Measurements from ENCODE around the gene RNF32.
"Not testable (repeated sequence)": the region's sequence is repeated elsewhere in the genome, so short reads cannot be mapped to it uniquely, and the experiment has no call there.

RNF32 gene

DNA sequence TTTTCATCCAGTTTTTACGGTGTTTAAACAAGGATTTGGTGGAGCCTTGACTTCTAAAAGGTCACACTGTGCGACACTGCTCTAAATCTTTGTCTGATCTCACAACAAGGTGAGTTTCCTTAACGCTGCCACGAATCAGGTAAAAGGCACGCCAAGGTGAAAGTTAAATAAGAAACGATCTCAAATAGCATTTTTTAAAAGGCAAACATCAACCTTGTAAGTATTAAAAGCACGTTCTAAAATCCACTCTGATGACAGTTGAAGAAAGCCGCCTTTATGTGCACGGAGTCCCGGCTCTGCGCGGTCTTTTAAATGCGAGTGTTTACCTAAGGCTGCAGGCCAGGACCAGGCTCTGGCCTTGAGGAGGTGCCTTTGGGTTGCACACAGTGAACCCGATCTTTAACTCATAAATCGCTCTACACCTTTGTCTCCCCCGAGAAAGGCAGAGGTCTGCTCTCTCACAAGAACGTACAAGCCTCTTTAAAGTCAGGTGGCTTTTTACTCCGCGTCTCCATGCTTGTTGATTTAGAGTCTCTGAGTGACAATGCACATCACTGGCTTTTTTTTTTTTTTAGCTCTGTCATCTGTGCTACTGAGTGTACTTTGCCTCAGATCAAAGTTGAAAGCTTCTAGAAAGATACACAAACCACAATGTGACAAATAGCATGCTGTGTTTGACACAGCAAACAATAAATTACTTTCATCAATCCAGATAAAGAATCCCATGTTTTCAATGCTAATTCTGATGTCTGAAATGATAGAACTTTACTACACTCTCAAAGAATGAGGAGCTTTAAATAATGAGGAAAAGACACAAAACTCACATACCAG, 25.9 kb upstream of the RNF32 start:
- no peak for DNase-seq

GRCh38 chr7:156616269-156617202, 24.0 kb upstream of the RNF32 start:
- DNase-seq: no peak

DNA sequence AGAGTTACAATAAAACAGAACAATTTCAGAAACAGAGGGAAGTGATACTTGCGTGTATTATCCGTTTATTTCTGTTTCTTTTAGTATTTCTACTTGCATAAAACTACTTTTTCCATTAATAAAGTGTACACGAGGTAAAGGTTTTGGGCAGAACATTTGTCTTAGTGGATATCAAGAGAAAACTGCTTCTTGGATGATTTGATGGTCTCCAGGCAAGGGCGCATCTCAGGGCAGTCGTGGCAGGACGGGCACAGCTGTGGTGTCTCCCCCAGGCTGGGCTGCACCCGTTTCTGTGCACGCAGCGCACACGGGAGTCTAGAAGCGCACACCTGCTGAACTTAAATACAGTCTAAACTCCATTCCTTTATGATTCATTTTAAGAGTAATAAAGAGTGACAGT, 23.4 kb upstream of the RNF32 start:
- no peak for DNase-seq

DNA sequence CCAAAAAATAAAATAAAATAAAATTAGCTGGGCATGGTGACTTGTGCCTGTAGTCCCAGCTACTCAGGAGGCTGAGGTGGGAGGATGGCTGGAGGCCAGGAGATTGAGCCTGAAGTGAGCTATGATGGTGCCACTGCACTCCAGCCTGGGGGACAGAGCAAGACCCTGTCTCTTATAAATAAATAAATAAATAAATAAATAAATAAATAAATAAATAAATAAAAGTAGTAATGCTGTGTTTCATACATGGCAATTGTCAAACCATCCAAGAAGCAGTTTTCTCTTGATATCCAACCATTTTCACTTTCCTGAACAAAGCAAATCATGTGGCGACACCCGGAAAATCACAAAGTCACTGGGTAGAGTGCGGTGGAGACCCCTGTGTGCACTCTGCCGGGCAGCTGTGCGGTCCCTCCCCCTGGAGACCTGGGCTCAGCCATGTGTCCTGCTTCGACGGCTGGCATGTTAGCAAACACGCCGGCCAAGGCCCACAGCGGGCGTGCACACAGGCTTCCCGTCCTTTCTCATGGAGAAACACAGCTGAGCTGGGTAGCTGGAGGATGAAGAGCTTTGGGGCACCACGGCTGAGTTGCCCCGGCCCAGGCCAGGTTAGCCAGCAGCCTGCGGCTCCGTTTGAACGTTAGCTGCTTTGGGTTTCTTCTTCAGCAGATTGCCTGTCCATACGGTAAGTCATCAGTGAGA, 22.3 kb upstream of the RNF32 start:
- DNase-seq: no peak

DNA sequence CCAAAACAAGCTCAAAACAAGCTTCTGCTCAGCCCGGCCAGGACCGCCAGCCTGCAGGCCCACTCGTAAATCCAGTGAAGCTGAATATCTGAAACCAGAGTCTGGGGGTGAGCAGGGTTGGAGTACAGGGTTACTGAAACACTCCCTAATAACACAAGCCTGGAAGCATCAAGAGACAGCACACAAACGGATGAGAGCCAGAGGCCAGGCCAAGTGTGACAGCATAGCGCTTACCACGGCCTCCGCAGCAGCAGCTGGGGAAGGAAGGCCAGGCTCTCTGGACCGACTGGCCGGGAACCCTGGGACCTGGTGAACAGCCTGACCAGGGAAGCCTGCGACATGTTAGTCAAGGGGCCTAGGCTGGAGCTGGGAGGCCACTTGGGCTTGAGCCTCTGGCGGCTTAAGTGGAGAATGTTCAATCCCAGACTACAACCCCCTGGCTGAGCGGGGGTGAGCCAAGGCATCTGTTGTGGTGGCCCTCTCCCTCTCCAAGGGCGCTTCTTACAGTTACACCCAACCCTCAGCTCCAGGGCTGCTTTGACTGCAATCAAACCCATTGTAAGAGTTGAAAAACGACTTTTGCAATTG, 21.7 kb upstream of the RNF32 start:
- DNase-seq: no peak

DNA sequence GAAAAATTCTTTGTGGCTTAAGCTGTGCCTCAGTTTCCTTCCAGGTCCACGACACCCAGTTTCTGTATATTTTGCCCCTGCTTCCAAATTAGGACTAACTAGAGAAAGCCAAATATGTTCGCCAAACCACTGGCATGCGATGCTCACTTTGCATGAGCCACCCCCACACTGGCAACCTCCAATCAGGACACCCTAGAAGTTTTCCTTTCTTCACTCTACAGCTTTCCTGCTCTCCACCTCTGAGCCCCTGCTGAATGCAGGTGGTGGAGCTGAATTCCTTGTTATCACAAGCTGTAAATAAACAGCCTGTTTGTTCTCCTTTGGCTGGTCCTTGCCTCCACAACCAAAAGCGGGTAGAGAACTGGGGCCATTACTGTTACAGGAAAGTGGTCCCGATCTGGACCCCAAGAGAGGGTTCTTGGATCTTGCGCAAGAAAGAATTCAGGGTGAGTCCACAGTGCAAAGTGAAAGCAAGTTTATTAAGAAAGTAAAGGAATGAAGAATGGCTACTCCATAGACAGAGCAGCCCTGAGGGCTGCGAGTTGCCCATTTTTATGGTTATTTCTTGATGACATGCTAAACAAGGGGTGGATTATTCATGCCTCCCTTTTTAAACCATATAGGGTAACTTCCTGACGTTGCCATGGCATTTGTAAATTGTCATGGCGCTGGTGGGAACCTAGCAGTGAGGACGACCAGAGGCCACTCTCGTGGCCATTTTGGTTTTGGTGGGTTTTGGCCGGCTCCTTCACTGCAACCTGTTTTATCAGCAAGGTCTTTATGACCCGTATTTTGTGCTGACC, 20.9 kb upstream of the RNF32 start:
- DNase-seq: not testable (repeated sequence)

DNA sequence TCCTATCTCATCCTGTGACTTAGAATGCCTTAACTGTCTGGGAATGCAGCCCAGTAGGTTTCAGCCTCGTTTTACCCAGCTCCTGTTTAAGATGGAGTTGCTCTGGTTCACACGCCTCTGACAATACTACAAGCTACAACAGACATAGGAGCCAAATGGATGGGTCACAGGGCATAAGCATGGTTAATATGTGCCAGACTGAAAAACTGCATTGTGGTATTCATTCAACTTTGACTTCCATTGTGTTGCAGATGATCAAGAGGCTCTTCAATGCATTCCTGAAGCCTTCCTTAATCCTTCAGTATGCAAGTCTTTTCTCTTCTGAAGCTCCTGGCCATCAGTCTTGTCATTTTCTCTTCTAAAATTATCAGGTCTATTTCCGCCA, 20.3 kb upstream of the RNF32 start:
- DNase-seq: no peak

GRCh38 chr7:156621652-156622051, 18.9 kb upstream of the RNF32 start:
- DNase-seq: no peak

DNA sequence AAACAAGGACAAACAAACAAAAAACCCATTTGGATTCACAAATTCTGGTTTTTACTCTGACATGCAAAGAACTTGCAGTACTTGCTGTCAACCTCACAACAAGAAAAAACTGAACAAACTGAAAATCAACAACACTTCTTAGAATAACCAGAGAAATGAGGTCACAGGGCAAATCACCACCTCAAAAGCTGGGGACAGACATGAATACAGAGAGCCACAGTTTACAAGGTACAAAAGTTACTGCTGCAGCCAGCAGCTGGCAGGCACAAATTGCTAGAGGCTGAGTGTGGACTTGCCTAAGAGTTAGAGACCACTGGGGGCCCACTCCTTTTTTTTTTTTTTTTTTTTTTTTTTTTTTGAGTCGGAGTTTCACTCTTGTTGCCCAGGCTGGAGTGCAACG, 15.0 kb upstream of the RNF32 start:
- no peak for DNase-seq

- no peak for DNase-seq
Observed at GRCh38 chr7:156626220-156626895, 14.2 kb upstream of the RNF32 start.

- DNase-seq: no peak
Observed at GRCh38 chr7:156628562-156628961, 12.0 kb upstream of the RNF32 start.

DNA sequence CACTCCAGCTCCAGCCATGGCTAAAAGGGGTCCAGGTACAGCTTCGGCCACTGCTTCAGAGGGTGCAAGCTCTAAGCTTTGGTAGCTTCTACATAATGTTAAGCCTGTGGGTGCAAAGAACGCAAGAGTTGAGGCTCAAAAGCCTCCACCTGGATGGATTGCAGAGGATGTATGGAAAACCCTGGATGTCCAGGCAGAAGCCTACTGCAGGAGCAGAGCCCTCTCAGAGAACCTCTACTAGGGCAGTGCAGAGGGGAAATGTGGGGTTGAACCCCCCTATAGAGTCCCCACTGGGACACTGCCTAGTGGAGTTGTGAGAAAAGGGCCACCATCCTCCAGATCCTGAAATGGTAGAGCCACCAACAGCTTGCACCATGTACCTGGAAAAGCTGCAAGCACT, 10.7 kb upstream of the RNF32 start:
- no peak for DNase-seq

DNA sequence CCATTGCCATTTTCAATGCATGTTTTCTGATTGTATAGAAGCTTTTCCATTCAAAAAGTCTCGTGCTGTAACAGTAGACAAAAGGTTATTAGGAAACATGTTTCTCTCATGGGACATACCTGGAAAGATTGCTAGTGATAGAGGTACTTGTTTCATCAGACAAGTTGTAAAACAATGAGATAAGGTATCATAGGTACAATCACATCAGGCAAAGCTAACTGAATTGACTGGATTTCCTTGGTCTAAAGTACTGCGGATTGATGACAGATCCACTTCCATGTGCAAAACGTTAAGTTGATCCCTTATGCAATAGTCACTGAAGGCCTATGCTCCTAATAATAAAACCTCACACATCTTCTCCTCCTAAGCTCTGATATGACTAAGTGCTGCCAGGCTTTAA, 6.5 kb upstream of the RNF32 start:
- no peak for DNase-seq

DNA sequence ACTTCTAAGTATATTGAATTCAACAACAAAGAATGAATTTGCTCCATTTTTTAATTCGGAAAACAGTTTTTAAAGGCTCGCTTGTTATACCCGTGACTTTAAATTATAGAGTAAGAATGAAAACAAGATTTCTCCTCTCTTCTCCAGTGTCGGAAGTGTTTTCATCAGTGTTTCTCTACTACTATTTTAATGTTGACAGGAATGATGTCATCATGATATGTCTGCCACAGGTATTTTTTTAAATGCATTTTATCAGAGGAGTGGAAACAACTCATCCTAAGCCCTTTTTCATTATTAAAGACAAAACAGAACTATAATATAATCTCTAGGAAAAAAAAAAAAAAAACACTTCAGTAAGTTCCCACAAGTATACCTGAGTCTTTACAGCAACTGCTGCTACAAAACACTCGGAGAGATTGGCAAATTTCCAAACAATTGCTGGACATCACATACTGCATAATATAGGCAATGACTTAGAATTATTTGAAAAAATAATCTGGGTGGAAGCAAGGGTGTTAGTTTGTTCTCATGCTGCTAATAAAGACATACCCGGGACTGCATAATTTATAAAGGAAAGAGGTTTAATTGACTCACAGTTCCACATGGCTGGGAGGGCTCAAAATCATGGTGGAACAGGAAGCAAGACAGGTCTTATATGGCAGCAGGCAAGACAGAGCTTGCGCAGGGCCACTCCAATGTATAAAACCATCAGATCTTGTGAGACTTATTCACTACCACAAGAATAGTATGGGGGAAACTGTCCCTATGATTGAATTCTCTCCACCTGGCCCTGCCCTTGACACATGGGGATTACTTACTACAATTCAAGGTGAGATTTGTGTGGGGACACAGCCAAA, 4.8 kb upstream of the RNF32 start:
- no peak for DNase-seq

- not testable (repeated sequence) for DNase-seq
Observed at GRCh38 chr7:156637093-156637492, 3.5 kb upstream of the RNF32 start.

DNA sequence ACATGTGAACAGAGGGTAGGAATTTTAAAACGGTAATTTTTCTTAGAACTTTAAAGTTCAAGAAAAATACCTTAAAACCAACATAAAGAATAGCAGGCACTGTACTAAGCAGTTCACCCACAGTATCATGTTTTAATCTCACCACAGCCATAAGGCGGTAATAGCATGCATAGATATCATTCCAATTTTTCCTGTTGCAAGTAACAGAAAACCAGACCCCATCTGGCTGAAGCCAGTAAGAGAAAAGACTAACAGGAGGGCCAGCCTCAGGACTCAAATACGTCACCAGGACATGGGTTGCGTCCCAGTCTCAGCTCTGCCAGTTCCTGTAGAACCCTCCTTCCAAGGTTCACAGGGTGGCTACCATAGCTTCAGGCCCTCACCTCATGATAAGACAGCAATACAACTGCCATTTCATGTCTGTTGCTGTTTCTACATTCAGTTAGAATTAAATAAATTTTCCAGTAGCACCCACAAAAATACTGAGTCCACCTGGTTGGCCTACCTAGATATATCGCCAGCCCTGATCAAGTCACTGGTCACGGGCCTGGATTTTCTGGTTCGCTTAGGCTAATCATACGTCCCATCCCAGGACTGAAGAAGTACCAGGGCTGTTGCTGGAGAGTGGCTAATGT, 2.0 kb upstream of the RNF32 start:
- DNase-seq: no peak

DNA sequence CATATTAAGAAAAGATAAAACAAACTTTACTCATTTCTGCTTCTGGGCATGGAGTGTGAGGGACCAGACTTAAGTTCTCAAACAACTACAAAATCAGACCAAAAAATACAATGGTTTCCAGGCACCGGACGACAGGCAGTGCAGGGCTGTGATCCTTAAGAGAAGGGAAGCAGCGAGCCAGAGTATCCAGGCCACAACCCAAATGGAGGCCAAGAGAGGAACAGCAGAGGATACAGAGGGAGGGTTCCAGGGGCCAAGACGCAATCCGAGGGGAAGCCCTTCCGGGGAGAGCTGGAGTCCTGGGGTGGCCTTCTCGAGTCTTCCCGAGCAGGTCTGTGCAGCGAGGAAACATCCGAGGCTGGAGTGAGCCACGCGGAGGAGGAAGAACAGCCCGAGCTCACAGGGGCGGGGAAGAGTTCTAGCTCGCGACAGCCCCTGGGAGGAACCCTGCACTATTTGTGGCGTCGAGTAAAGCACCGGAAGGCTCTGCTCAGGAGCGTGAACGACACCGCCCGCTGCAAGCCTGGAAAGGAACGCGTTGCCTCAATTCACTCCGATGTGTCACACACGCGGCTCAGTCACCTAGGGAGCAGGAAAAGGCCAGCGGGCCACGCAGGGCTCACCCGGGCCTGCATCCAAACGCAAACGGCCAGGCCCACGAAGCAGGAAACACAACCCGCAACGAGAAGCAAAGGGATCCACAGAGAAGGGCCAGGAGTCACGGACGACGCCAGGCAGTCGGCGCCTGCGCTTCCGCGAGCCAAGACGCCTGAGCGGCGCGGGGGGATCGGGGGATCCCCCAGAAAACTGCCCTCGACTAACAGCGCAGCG, 933 bp upstream of the RNF32 start:
- no peak for DNase-seq

DNA sequence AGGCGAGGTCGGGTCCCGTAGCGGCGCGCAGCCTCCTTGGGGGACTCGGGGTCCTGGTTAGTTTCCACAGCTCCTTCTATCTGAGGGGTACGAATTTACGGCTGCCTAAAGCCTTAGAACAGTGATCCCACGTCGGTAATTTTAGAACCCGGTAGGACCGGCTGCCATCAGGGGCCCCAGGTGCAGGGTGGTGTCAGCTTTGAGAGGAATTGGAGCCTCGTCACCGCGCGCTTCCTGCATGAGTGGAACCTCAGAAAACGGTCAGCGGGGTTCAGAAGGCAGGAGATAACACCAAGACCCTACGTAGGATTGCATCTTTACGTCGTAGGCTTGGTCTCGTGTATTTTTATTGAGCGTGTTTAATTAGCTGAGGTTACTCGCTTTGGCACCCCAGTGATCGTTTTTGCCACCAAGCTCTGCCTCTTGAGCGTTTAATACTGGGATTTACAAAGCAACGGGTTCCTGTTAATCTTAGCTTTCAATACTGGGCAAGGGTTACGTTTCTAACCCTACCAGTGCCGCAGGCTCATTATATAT, 443 bp downstream of the RNF32 start:
- no peak for DNase-seq

Measured in amniotic stem cell (primary cell).